ENCODE results near the gene EXOSC2. TPM values are rescaled to one million over a fixed set of nuclear protein-coding genes. Genes with fewer than 3 reads are reported as not detected.

EXOSC2 gene
- total RNA-seq, 1 donor from 2014 or later = 23.0 TPM

DNA sequence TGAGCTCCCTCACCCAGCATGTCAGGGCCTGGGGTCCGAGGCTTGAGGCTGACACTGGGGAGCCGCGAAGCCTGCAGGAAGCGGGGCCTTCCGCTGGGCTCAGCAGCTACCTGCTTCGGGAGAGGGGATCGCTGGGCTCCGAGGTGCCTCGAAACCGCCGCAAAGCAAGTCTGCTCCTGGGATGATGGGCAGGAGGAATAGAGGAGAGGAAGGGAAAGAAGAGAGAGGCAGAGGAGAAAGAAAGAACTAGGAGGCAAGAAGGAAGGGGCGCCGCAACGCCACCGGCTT lies 30.7 kb upstream of the EXOSC2 start:
- TF ChIP-seq CTCF (IDR thresholded peaks at IDR 0.05) = no peak
- peaks cover 100% of the 10 kb centered on the region for H3K27me3 ChIP-seq
- H3K36me3 ChIP-seq = no peaks in the 10 kb centered on the region
- H3K27ac ChIP-seq = no peak overlapping the region
- no peak for ATAC-seq
- intact Hi-C loops (cut with DNase I) = no loop called here
- no peak for DNase-seq
- H3K4me3 ChIP-seq = no peak overlapping the region
- peaks cover 52% of the 10 kb centered on the region for H3K4me1 ChIP-seq
- no peaks in the 10 kb centered on the region for H3K9me3 ChIP-seq

- Histone ChIP-seq H3K36me3 (no peaks in the 10 kb centered on the region), H3K4me1 (peaks cover 52% of the 10 kb centered on the region), H3K9me3 (no peaks in the 10 kb centered on the region), H3K4me3 (no peak overlapping the region), H3K27me3 (peaks cover 100% of the 10 kb centered on the region), H3K27ac (no peak overlapping the region)
- ATAC-seq (no peak), DNase-seq (no peak)
- intact Hi-C loops (cut with DNase I) = no loop called here
- TF ChIP-seq CTCF (IDR thresholded peaks at IDR 0.05) = no peak
Measured at GRCh38 chr9:130663258-130663976, 30.2 kb upstream of the EXOSC2 start.

DNA sequence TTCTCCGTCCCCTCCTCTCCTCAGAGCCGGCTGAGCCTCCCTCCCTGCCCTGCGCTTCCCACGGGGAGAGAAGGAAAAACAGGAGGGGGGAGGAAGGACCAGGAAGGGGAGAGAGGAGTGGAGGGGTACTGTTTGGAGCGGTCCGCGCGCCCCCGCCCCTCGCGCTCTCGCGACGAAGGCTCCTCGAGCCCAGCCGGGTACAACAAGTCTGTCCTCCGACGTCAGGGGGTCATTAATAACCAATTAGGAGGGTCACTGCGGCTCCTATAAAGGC lies 29.7 kb upstream of the EXOSC2 start:
- no peaks in the 10 kb centered on the region for H3K9me3 ChIP-seq
- H3K4me3 ChIP-seq = no peak overlapping the region
- H3K27me3 ChIP-seq = peaks cover 97% of the 10 kb centered on the region
- no peak for TF ChIP-seq CTCF (IDR thresholded peaks at IDR 0.05)
- no peaks in the 10 kb centered on the region for H3K36me3 ChIP-seq
- H3K27ac ChIP-seq = no peak overlapping the region
- no peak for ATAC-seq
- intact Hi-C loops (cut with DNase I) = no loop called here
- peaks cover 52% of the 10 kb centered on the region for H3K4me1 ChIP-seq
- no peak for DNase-seq

- DNase-seq (no peak), ATAC-seq (no peak)
- Histone ChIP-seq H3K27ac (no peak within 1 kb of the TSS), H3K36me3 (no peaks in the 10 kb centered on the region), H3K9me3 (no peaks in the 10 kb centered on the region), H3K27me3 (peaks cover 92% of the 10 kb centered on the region), H3K4me1 (peaks cover 52% of the 10 kb centered on the region), H3K4me3 (no peak within 1 kb of the TSS)
- intact Hi-C loops (cut with DNase I) = no loop called here
- TF ChIP-seq CTCF (IDR thresholded peaks at IDR 0.05) = no peak
Measured at GRCh38 chr9:130664251-130665028, 29.1 kb upstream of the EXOSC2 start, which contains the start of gene PRDM12. Gene PRDM12 (plus strand): TSS chr9:130664594. CDS start chr9:130664654, 60 bp downstream.

DNA sequence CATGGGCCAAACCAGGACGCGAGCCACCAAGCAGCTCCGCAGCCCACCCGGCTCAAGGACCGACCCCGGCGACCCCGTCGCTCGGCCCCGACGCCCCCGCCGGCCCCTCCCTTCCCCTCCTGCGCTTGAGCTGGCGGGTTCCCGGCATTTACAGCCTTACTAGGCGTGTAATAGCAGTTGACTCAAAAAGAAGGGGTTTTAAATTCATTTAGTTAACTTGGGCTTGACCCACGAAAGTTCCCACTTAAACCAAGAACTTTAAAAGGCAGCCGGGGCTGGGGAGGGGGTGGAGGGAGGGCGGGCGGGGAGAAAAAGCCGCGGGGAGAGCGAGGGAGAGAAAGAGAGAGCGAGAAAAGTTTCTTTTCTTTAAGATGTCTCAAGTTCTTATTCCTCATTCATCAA lies 28.6 kb upstream of the EXOSC2 start:
- Histone ChIP-seq H3K27me3 (peaks cover 86% of the 10 kb centered on the region), H3K36me3 (no peaks in the 10 kb centered on the region), H3K4me1 (peaks cover 46% of the 10 kb centered on the region), H3K27ac (no peak overlapping the region), H3K4me3 (no peak overlapping the region), H3K9me3 (no peaks in the 10 kb centered on the region)
- DNase-seq (no peak), ATAC-seq (no peak)
- TF ChIP-seq CTCF (IDR thresholded peaks at IDR 0.05) = no peak
- intact Hi-C loops (cut with DNase I) = no loop called here
